ENCODE measurements around the gene FAM89B.
A peak's percentile ranks its signal among the peaks of the same experiment; 100 is the strongest.

Gene FAM89B

DNA sequence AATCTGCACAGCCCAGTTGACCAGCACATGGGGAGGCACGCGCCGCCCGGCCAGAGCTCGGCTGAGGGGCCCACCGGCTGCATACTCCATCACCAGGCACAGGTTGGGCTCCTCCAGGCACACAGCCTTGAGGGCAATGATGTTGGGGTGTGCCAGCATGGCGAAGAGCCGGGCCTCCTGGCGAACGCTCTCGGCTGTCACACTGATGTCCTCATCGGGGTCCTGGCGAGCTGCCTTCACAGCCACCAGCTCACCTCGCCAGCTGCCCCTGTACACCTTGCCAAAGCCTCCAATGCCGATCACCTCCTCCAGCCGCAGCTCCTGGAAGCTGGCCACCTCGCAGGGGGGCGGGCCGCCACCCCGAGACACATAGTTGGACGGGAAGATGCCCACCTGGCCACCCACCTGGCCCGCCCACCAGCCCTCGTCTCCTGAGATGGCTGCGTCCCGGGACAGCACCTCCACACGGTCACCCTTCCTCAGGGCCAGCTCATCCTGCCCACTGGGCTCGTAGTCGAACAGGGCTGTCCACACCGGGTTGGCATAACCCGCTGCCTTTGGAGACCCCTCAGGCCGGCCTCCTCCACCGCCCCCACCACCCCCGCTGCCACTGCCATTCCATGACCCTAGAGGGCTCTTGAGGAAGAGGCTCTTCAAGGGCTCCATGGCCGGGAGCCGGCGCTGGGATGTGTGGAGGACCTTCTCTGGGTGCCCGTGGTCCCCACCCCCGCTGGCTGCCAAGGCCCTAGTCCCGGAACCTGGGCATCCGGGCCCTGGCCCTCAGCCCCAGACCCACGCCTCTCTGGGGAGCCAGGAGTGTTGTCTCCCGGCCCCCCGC lies 41.0 kb downstream of the FAM89B start:
- DNase-seq = no peak

GRCh38 chr11:65615229-65615949 lies 43.1 kb downstream of the FAM89B start, which contains the start of gene PCNX3:
TSS of gene PCNX3 (plus strand) at chr11:65615776. CDS start at chr11:65616312, 536 bp downstream.
- peak; percentile 100 for DNase-seq

- no peak for DNase-seq
These were observed 43.7 kb downstream of the FAM89B start for GRCh38 chr11:65615950-65616574.

DNA sequence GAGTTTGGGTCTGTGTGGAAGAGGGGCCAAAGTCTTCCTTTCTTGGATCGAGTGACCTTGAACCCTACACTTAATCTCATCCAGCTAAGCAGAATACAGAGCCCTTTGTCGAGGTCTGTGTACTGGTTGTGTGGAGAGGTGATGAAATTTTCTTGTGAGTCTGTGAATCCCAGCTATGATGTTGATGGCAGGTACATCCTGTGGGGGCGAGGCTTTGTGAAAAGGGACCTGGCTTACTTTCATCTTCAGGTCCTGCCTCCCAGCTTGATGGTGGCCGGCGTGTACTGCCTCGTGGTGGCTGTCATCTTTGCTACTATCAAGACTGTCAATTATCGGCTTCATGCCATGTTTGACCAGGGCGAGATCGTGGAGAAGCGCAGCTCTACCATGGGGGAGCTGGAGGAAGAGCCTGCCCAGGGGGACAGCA lies 44.2 kb downstream of the FAM89B start:
- peak in 1 of 2 donors; percentile 24 for DNase-seq

- DNase-seq = no peak
These were observed 45.0 kb downstream of the FAM89B start for GRCh38 chr11:65617136-65617850.

- no peak for DNase-seq
These were observed 45.8 kb downstream of the FAM89B start for GRCh38 chr11:65617990-65618751.

- no peak for DNase-seq
These were observed 46.4 kb downstream of the FAM89B start for GRCh38 chr11:65618763-65619162.

DNA sequence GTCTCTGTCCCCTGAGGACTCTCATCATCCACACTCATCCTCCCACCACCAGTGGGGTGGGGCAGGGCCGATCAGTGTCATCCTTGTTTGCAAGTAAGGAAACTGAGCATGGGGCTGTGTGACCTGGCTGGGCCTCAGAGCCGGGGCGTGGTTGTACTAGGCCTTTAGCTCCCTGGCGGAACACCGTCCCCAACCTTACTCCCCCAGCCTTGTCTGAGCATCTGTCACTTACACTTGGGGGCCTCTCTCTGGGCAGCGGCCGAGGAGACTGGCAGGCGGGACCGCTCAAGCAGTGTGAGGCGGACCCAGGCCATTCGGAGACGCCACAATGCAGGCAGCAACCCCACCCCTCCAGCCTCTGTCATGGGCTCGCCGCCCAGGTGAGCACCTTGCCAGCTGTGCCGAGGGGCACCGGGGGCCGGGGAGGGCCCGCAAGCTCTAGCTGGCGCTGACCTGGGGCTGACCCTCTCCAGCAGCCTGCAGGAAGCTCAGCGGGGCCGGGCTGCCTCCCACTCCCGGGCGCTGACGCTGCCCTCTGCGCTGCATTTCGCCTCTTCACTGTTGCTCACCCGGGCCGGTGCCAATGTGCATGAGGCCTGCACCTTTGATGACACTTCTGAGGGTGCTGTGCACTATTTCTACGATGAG lies 47.1 kb downstream of the FAM89B start:
- DNase-seq = no peak

DNA sequence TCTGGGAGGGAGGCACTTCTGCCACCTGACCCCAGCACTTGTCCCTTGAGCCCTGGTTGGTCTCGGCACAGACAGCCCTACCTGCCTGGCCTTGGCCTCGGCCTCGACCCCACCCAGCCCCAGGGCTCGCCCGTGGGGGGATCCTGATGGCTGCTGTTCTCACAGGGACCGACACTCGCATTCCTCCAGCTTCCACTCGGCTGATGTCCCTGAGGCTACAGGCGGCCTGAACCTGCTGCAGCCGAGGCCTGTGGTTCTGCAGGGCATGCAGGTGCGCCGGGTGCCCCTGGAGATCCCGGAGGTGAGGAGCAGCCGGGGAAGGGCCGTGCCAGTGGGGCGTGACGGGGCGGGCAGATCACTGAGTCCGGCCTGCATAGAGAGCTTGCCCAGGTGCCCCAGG lies 48.3 kb downstream of the FAM89B start:
- DNase-seq = no peak

- DNase-seq = no peak
These were observed 49.1 kb downstream of the FAM89B start for GRCh38 chr11:65621460-65621859.

DNA sequence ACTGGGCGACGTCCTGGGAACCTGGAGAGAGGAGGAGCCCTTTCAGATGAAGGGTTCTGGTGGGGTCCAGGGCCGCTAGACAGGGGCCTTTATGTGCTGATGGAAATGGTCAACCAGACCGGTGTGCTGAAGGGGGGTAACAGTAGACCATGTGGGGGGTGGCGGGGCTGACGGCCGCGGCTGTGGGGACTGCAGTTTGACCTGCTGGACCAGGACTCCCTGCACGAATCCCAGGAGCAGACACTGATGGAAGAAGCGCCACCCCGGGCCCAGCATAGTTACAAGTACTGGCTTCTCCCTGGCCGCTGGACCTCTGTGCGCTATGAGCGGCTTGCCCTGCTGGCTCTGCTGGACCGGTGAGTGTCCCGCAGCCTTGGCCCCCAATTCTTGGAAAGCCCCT lies 49.7 kb downstream of the FAM89B start:
- no peak for DNase-seq

- DNase-seq = no peak
These were observed 50.8 kb downstream of the FAM89B start for GRCh38 chr11:65623177-65623576.

All from CD4-positive, alpha-beta T cell treated with Interleukin-4 for 1 hour (primary cell).